Ovary (tissue), 9 donors: ENCODE measurements around the gene CACNA2D3. TPM values are rescaled to one million over a fixed set of nuclear protein-coding genes. Genes with fewer than 3 reads are reported as not detected.

Experiments
- DNase-seq, 5 donors: peaks; one replicate each; pipeline ENCODE4 v3.0.0-alpha.2; 2019 to 2020
- H3K27ac ChIP-seq, 2 donors: fragments of 200-600 bp; one replicate each; pipeline versions ENCODE4 v1.5.1 to v1.8.0; 2019 to 2022
- H3K27me3 ChIP-seq: fragments of 200-600 bp; one replicate; pipeline ENCODE4 v1.8.0; 2022
- H3K36me3 ChIP-seq: fragments of 200-600 bp; sonication (generic); one replicate; pipeline ENCODE4 v1.5.1; 2019
- H3K4me1 ChIP-seq: one replicate; pipeline ENCODE4 v1.8.1; 2013; ENCODE audit warnings: mild to moderate bottlenecking, moderate library complexity; ENCODE audit not compliant: insufficient read depth
- H3K4me3 ChIP-seq: fragments of 200-600 bp; sonication (generic); one replicate; pipeline ENCODE4 v1.5.1; 2017
- H3K9me3 ChIP-seq, 2 donors: fragments of 200-600 bp in 1 of 2; sonication (generic) in 1 of 2; one replicate each; pipeline versions ENCODE4 v1.5.1 to v1.8.1; 2013 to 2019; ENCODE audit warnings: mild to moderate bottlenecking in 1 of 2, moderate library complexity in 1 of 2
- EP300 ChIP-seq: sonication (generic); formaldehyde crosslinking; IDR thresholded peaks from one replicate; pipeline ENCODE4 v1.6.1; 2017; ENCODE audit warnings: antibody characterized with exemption
- POLR2A ChIP-seq: fragments of 450-650 bp; IDR thresholded peaks from one replicate; pipeline ENCODE4 v1.6.1; 2017; ENCODE audit warnings: antibody characterized with exemption, mild to moderate bottlenecking, moderate library complexity
- WGBS, 3 donors: extraction: QIAGEN DNeasy Blood & Tissue Kit in 1 of 3; methylation state at CpG; one replicate each; pipeline versions ENCODE4 v1.1.5 to v1.1.7; 2013 to 2017; 5-methylcytosine and 5-hydroxymethylcytosine counted together
- intact Hi-C, 4 donors: fragments of 100-400 bp; cut with DNase I; formaldehyde crosslinking; loops; one replicate each; pipeline versions ENCODE4 v1.11.0 to v1.15.1; 2022 to 2023
- polyA plus RNA-seq, 2 donors: library from polyadenylated mRNA; stranded (reverse); fragments of 200-250 nt in 1 of 2; fragments of 350-450 nt in 1 of 2; fragmentation: Illumina TruSeq in 1 of 2; extraction: RNeasy Lipid Tissue Mini Kit (QIAGEN cat#74804) in 1 of 2; gene quantifications; one replicate each; pipeline ENCODE4 v1.2.3, GENCODE V29; 2013 to 2014
- total RNA-seq, 7 donors: library from RNA; depleted of rRNA in 2 of 7; stranded (reverse); fragments of >200 nt in 2 of 7; fragmentation: NEBNext Ultra II Directional in 3 of 7; extraction: Animal tissue kit (Norgen Biotek cat#: 25700) in 3 of 7; gene quantifications; one replicate each; pipeline versions ENCODE4 v1.1.0 to v1.2.4, GENCODE V29; 2016 to 2023
- TF ChIP-seq, protein P1 (sequence below), 3 donors: fragments of 450-650 bp in 2 of 3; fragments of 200-600 bp in 1 of 3; IDR thresholded peaks; one replicate each; pipeline versions ENCODE4 v1.5.1 to v1.8.0; 2016 to 2022; ENCODE audit warnings: antibody characterized with exemption in 3 of 3, mild to moderate bottlenecking in 1 of 3
- donor health status: DM: no; HTN: no; CAD: no; lungs with moderate emphysema.
- donor health status: DM: no; HTN: no; CAD: no.
- donor health status: Bipolar disorder and iron deficiency.
- donor health status: DM: yes; HTN: yes; CAD: no.
- donor health status: DM: no; HTN: no; CAD: no.
- donor health status: DM: yes; HTN: yes; CAD: no.

Gene CACNA2D3
- total and polyA plus RNA-seq, 9 donors = 2.0 to 10.1 (median 4.7) TPM

DNA sequence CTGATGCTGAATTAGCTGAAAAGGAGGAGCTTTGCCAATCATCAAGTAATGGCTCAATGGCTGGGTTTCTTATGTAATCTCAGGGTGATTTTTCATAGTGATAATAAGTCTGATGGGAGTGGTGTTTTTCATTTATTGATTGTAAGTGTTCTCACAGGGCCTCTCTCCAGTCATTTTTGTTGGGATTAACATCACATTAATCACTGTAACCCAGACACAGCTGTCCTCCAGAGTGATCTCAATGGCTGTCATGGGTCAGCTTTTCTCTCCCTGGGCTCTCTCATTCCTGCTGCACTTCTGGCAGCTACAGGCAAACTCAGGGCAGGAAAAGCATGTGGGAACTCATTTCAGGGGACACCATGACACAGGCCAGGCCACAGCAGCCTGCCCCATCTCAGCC, 642.6 kb downstream of the CACNA2D3 start:
- intact Hi-C loops = no loop called here
- H3K36me3 ChIP-seq = no peaks in the 10 kb centered on the region
- no peak overlapping the region for H3K4me3 ChIP-seq
- DNase-seq = no peak
- TF ChIP-seq POLR2A = no peak
- no peaks in the 10 kb centered on the region for H3K9me3 ChIP-seq
- H3K27me3 ChIP-seq = no peaks in the 10 kb centered on the region
- H3K4me1 ChIP-seq = no peaks in the 10 kb centered on the region
- H3K27ac ChIP-seq = no peak overlapping the region

DNA sequence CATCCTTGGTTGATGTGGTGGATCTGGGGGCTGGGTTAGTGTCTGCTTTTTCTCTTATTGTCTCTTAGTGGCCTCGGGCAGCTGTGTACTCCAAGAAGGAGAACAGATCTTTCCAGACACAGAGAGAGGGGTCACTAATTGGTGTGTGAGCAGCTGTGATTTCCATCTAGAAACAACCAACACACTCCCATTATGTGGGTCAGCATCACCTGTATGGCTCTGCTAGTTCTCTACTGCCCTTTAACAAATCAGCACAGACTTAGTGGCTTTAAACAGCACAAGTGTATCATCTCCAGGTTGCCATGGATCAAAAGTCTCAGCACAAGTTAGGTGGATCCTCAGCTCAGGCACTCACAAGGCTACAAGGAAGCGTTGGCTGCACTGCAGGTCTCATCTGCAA, 648.7 kb downstream of the CACNA2D3 start:
- TF ChIP-seq, protein P1, sequence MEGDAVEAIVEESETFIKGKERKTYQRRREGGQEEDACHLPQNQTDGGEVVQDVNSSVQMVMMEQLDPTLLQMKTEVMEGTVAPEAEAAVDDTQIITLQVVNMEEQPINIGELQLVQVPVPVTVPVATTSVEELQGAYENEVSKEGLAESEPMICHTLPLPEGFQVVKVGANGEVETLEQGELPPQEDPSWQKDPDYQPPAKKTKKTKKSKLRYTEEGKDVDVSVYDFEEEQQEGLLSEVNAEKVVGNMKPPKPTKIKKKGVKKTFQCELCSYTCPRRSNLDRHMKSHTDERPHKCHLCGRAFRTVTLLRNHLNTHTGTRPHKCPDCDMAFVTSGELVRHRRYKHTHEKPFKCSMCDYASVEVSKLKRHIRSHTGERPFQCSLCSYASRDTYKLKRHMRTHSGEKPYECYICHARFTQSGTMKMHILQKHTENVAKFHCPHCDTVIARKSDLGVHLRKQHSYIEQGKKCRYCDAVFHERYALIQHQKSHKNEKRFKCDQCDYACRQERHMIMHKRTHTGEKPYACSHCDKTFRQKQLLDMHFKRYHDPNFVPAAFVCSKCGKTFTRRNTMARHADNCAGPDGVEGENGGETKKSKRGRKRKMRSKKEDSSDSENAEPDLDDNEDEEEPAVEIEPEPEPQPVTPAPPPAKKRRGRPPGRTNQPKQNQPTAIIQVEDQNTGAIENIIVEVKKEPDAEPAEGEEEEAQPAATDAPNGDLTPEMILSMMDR (IDR thresholded peaks at IDR 0.05) = no peak
- no peak for TF ChIP-seq POLR2A
- no peak for TF ChIP-seq EP300
- Histone ChIP-seq H3K4me3 (no peak overlapping the region), H3K27ac (no peak overlapping the region), H3K36me3 (no peaks in the 10 kb centered on the region), H3K27me3 (no peaks in the 10 kb centered on the region), H3K4me1 (no peaks in the 10 kb centered on the region), H3K9me3 (no peaks in the 10 kb centered on the region)
- no peak for DNase-seq
- 89 to 98% (median 96%) methylated on average over 2 of the region's 2 CpGs for WGBS, 3 donors
- intact Hi-C loops = no loop called here

GRCh38 chr3:54772051-54772450, 649.7 kb downstream of the CACNA2D3 start:
- no peak for DNase-seq
- intact Hi-C loops = no loop called here
- no peak overlapping the region for H3K4me3 ChIP-seq
- 70 to 82% (median 70%) methylated on average over 2 of the region's 2 CpGs for WGBS, 3 donors
- no peaks in the 10 kb centered on the region for H3K36me3 ChIP-seq
- no peak overlapping the region for H3K27ac ChIP-seq
- no peaks in the 10 kb centered on the region for H3K4me1 ChIP-seq
- TF ChIP-seq POLR2A = no peak
- TF ChIP-seq EP300 = no peak
- TF ChIP-seq, protein P1 (IDR thresholded peaks at IDR 0.05) = no peak
- H3K9me3 ChIP-seq = no peaks in the 10 kb centered on the region
- H3K27me3 ChIP-seq = no peaks in the 10 kb centered on the region

DNA sequence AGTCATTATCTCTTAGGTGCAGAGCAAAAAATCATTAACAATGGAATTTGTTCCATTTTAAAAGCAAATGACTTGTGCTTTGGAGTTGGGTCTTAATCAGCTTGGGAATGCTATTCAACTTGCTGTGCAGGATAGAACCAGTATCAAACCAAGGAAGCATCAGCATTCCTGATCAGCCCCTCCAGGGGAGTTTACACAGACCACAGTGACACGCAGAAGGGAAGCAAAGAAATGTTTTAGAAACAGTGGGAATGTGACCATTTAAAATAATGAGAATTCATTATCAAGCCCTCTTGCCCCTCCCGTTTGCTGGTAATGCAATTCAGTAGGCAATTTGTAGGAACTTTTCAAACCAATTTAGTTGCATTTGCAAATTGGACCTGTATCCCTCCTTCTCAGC, 650.4 kb downstream of the CACNA2D3 start:
- Histone ChIP-seq H3K4me3 (no peak overlapping the region), H3K27ac (no peak overlapping the region), H3K36me3 (no peaks in the 10 kb centered on the region), H3K9me3 (no peaks in the 10 kb centered on the region), H3K27me3 (no peaks in the 10 kb centered on the region), H3K4me1 (no peaks in the 10 kb centered on the region)
- no peak for DNase-seq
- 53 to 77% (median 75%) methylated on average over 2 of the region's 2 CpGs for WGBS, 3 donors
- intact Hi-C loops = no loop called here
- TF ChIP-seq POLR2A (no peak), EP300 (no peak)
- TF ChIP-seq, protein P1 (IDR thresholded peaks at IDR 0.05) = no peak

DNA sequence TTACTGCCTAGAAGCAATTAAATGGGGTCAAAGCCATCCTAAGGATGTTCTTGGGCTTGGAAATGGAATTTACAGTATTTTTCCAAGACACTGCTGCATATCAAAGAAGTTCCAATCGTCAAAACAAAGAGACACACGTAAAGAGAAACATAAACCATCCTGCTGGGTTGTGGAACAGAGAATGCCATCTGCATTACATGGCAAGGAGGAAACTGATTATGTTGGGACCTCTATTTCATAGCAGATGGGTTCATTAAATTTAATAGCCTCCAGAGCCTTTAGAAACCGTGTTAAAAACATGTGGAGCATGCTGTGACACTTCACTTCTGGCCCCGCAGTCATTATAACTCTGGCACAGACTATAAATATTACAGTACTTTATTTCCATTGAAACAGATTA, 650.9 kb downstream of the CACNA2D3 start:
- H3K9me3 ChIP-seq = no peaks in the 10 kb centered on the region
- 64 to 74% (median 64%) methylated on average over 4 of the region's 4 CpGs for WGBS, 3 donors
- no peaks in the 10 kb centered on the region for H3K27me3 ChIP-seq
- no peaks in the 10 kb centered on the region for H3K4me1 ChIP-seq
- no peak overlapping the region for H3K27ac ChIP-seq
- DNase-seq = no peak
- intact Hi-C loops = no loop called here
- TF ChIP-seq, protein P1 (IDR thresholded peaks at IDR 0.05) = no peak
- TF ChIP-seq EP300 (no peak), POLR2A (no peak)
- H3K4me3 ChIP-seq = no peak overlapping the region
- no peaks in the 10 kb centered on the region for H3K36me3 ChIP-seq
